Neutrophil (primary cell): ENCODE measurements around the gene TMEM81.

Experiments
- H3K27ac ChIP-seq: fragments of 200-600 bp; sonication (generic); 2 replicates; pipeline ENCODE4 v1.5.1; 2016; ENCODE audit warnings: mild to moderate bottlenecking, moderate library complexity
- H3K27me3 ChIP-seq: fragments of 200-600 bp; sonication (generic); 2 replicates; pipeline ENCODE4 v1.6.0; 2016; ENCODE audit warnings: mild to moderate bottlenecking
- H3K36me3 ChIP-seq: fragments of 200-600 bp; sonication (generic); 2 replicates; pipeline ENCODE4 v1.5.1; 2017
- H3K4me1 ChIP-seq, 2 experiments: fragments of 200-600 bp in 1 of 2; sonication (generic) in 1 of 2; 1 replicate in 1 of 2; 2 replicates in 1 of 2; pipeline versions ENCODE4 v1.5.1 to v1.6.1; 2013 to 2016; ENCODE audit warnings: low read depth in 1 of 2, low read length in 1 of 2, mild to moderate bottlenecking in 1 of 2, moderate library complexity in 1 of 2; ENCODE audit not compliant: control insufficient read depth in 1 of 2, insufficient read depth in 1 of 2
- H3K4me3 ChIP-seq, 2 experiments: fragments of 200-600 bp in 1 of 2; sonication (generic) in 1 of 2; 1 replicate in 1 of 2; 2 replicates in 1 of 2; pipeline ENCODE4 v1.5.1; 2013 to 2016; ENCODE audit warnings: low read depth in 1 of 2, low read length in 1 of 2, mild to moderate bottlenecking in 1 of 2, moderate library complexity in 1 of 2
- H3K9me3 ChIP-seq: fragments of 200-600 bp; sonication (generic); 2 replicates; pipeline ENCODE4 v1.5.1; 2016
- CTCF ChIP-seq: fragments of 200-600 bp; sonication (generic); IDR thresholded peaks from 2 replicates; pipeline ENCODE4 v1.5.1; 2016; ENCODE audit warnings: antibody characterized with exemption

Gene TMEM81

GRCh38 chr1:205052690-205053089 is 31.6 kb downstream of the TMEM81 start:
- no peaks in the 10 kb centered on the region for H3K36me3 ChIP-seq
- peaks cover 7% of the 10 kb centered on the region for H3K27me3 ChIP-seq
- H3K9me3 ChIP-seq: no peaks in the 10 kb centered on the region
- no peaks in the 10 kb centered on the region for H3K4me1 ChIP-seq
- no peak overlapping the region for H3K4me3 ChIP-seq
- no peak for TF ChIP-seq CTCF
- no peak overlapping the region for H3K27ac ChIP-seq

GRCh38 chr1:205049479-205049878 is 34.8 kb downstream of the TMEM81 start:
- no peak overlapping the region for H3K27ac ChIP-seq
- H3K4me3 ChIP-seq: no peak overlapping the region
- TF ChIP-seq CTCF: no peak
- no peaks in the 10 kb centered on the region for H3K9me3 ChIP-seq
- H3K36me3 ChIP-seq: no peaks in the 10 kb centered on the region
- H3K4me1 ChIP-seq: no peaks in the 10 kb centered on the region
- H3K27me3 ChIP-seq: peaks cover 39% of the 10 kb centered on the region

GRCh38 chr1:205048382-205048781 is 35.9 kb downstream of the TMEM81 start:
- H3K27me3 ChIP-seq: peaks cover 50% of the 10 kb centered on the region
- no peaks in the 10 kb centered on the region for H3K36me3 ChIP-seq
- no peak for TF ChIP-seq CTCF

GRCh38 chr1:205047764-205048231 is 36.5 kb downstream of the TMEM81 start:
- H3K27ac ChIP-seq: no peak overlapping the region
- no peaks in the 10 kb centered on the region for H3K9me3 ChIP-seq
- no peak for TF ChIP-seq CTCF
- H3K36me3 ChIP-seq: no peaks in the 10 kb centered on the region
- peaks cover 3 to 6% of the 10 kb centered on the region in 2 experiments for H3K4me1 ChIP-seq
- H3K4me3 ChIP-seq: no peak overlapping the region
- H3K27me3 ChIP-seq: peaks cover 56% of the 10 kb centered on the region

More at GRCh38 chr1:205048382-205048781, 35.9 kb downstream of the TMEM81 start:
- Histone ChIP-seq H3K9me3 (no peaks in the 10 kb centered on the region), H3K4me3 (no peak overlapping the region), H3K4me1 (no peaks in the 10 kb centered on the region), H3K27ac (no peak overlapping the region)

- H3K27me3 ChIP-seq: peaks cover 65% of the 10 kb centered on the region
- no peaks in the 10 kb centered on the region for H3K9me3 ChIP-seq
- no peak overlapping the region for H3K27ac ChIP-seq
- no peak for TF ChIP-seq CTCF
- H3K4me1 ChIP-seq: peaks cover 3 to 11% of the 10 kb centered on the region in 2 experiments
- H3K4me3 ChIP-seq: no peak overlapping the region
- H3K36me3 ChIP-seq: no peaks in the 10 kb centered on the region
These were observed 37.4 kb downstream of the TMEM81 start for GRCh38 chr1:205046870-205047269.

GRCh38 chr1:205045146-205045545 is 39.1 kb downstream of the TMEM81 start:
- Histone ChIP-seq H3K27ac (no peak overlapping the region), H3K9me3 (no peaks in the 10 kb centered on the region), H3K36me3 (no peaks in the 10 kb centered on the region), H3K4me3 (no peak overlapping the region), H3K27me3 (peaks cover 82% of the 10 kb centered on the region), H3K4me1 (peaks cover 3 to 11% of the 10 kb centered on the region in 2 experiments)
- no peak for TF ChIP-seq CTCF
